Putamen (tissue), 1 donor: ENCODE data around the gene PPM1K.

Source experiments
- DNase-seq: peaks from one replicate; pipeline ENCODE4 v3.0.0-alpha.2; 2016; ENCODE audit warnings: low spot score

The PPM1K gene

GRCh38 chr4:88217169-88217568 lies 67.2 kb downstream of the PPM1K start:
- DNase-seq, result no peak

GRCh38 chr4:88216395-88216794 lies 68.0 kb downstream of the PPM1K start:
- no peak for DNase-seq

GRCh38 chr4:88215351-88215750 lies 69.0 kb downstream of the PPM1K start:
- no peak for DNase-seq

- DNase-seq, result no peak
These were observed 72.2 kb downstream of the PPM1K start for GRCh38 chr4:88212253-88212561.

- DNase-seq, result peak; percentile 26
These were observed 72.7 kb downstream of the PPM1K start for GRCh38 chr4:88211473-88212252.

- no peak for DNase-seq
These were observed 76.2 kb downstream of the PPM1K start for GRCh38 chr4:88208156-88208555.
